ENCODE results near the gene ASB15. TPM values are rescaled to one million over a fixed set of nuclear protein-coding genes. Genes with fewer than 3 reads are reported as not detected.

The ASB15 gene
- total RNA-seq, 1 donor from 2014 or later: not detected

DNA sequence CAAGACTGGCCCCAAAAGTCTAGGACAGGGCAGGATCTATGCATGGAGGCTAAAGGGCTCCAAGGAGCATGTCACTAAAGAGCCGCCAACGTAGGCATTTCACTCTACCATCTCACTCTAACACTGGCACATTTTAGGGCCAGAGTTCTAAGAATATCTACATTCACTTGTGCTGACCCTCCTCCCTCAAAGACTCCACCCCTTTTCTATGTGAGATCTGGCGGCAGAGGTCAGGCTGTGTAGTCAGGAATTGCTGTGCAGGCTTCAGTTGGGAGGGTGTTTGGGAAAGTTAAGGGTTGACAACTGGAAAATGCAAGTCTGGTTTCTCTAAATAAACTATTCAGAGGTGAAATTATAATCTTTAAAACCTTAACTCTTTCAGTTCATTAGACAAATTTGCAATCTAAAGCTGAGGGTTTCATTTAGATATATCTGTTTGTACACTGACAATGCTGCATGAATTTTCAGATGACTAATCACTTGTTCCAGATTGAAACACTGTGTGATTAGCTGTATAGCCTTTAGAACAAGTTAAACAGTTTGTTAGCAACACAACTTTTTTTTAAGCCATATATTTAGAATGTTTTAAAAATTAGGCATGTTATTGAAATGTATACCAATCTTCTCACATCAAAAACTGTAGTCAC lies 72.3 kb downstream of the ASB15 start:
- DNase-seq: no peak
- peaks cover 1% of the 10 kb centered on the region for H3K9me3 Mint-ChIP-seq (ENCODE audit: unreplicated experiment)
- TF ChIP-seq, protein P1, sequence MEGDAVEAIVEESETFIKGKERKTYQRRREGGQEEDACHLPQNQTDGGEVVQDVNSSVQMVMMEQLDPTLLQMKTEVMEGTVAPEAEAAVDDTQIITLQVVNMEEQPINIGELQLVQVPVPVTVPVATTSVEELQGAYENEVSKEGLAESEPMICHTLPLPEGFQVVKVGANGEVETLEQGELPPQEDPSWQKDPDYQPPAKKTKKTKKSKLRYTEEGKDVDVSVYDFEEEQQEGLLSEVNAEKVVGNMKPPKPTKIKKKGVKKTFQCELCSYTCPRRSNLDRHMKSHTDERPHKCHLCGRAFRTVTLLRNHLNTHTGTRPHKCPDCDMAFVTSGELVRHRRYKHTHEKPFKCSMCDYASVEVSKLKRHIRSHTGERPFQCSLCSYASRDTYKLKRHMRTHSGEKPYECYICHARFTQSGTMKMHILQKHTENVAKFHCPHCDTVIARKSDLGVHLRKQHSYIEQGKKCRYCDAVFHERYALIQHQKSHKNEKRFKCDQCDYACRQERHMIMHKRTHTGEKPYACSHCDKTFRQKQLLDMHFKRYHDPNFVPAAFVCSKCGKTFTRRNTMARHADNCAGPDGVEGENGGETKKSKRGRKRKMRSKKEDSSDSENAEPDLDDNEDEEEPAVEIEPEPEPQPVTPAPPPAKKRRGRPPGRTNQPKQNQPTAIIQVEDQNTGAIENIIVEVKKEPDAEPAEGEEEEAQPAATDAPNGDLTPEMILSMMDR (IDR thresholded peaks at IDR 0.05; ENCODE audit: partially characterized antibody, unreplicated experiment): no peak
- no peaks in the 10 kb centered on the region for H3K4me1 Mint-ChIP-seq (ENCODE audit: low read depth, unreplicated experiment)
- no peak overlapping the region for H3K27ac Mint-ChIP-seq (ENCODE audit: unreplicated experiment)
- peaks cover 2% of the 10 kb centered on the region for H3K27me3 Mint-ChIP-seq (ENCODE audit: unreplicated experiment)
- no peak overlapping the region for H3K4me3 Mint-ChIP-seq (ENCODE audit: unreplicated experiment)
- H3K36me3 Mint-ChIP-seq (ENCODE audit: unreplicated experiment): no peaks in the 10 kb centered on the region

DNA sequence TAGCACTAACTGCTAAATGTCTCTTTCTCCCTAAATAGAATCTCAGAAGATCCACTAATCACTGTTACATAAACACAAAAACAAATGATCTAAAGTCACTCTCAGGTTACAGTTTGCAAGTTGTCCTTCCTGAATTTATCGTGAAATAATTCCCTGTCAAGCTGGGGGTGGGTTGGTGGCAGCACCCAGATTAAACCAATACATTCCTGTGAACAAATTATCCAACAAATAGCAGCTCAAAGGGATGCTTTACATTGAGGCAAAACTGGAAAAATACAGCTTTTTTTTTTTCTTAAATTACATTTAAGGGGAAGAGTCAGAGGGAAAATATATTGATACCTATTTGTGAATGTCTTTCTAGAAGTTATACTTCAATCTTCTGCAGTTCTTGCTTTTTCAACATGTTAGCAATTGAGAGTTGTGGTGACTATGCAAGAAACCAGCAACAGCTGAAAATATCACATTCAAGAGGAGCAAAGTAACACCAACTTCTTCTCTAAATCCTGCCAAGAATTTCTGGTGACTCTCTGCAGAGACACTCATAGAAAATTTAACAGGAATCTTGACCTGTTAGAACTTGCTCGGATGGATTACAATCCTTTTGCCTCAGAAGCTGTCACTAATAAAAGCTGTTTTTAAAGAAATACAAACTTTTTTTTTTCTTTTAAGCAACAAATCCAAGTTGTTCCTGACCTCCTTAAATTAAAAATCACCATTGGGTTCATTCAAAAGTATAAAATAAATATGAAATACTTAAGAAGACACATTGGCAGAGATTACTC lies 73.0 kb downstream of the ASB15 start:
- no peaks in the 10 kb centered on the region for H3K4me1 Mint-ChIP-seq (ENCODE audit: low read depth, unreplicated experiment)
- peaks cover 2% of the 10 kb centered on the region for H3K27me3 Mint-ChIP-seq (ENCODE audit: unreplicated experiment)
- H3K4me3 Mint-ChIP-seq (ENCODE audit: unreplicated experiment): no peak overlapping the region
- no peaks in the 10 kb centered on the region for H3K36me3 Mint-ChIP-seq (ENCODE audit: unreplicated experiment)
- DNase-seq: no peak
- H3K9me3 Mint-ChIP-seq (ENCODE audit: unreplicated experiment): no peaks in the 10 kb centered on the region
- H3K27ac Mint-ChIP-seq (ENCODE audit: unreplicated experiment): no peak overlapping the region
- TF ChIP-seq, protein P1 (IDR thresholded peaks at IDR 0.05; ENCODE audit: partially characterized antibody, unreplicated experiment): no peak

DNA sequence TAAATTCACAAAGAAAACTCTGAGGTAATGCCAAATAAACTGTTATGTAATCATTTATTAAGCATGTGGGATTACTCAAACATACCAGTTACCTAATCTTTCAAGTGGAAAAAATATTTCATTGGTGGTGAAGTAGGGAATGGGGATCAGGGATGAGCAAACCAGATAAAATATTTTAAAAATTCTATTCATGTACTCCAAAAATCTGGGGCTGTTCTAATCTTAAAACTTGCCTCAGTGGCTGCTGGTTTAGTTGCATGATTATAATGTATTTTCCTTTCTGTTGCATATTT lies 73.5 kb downstream of the ASB15 start:
- Mint-ChIP-seq H3K27ac (ENCODE audit: unreplicated experiment) (no peak overlapping the region), H3K27me3 (ENCODE audit: unreplicated experiment) (peaks cover 2% of the 10 kb centered on the region)

DNA sequence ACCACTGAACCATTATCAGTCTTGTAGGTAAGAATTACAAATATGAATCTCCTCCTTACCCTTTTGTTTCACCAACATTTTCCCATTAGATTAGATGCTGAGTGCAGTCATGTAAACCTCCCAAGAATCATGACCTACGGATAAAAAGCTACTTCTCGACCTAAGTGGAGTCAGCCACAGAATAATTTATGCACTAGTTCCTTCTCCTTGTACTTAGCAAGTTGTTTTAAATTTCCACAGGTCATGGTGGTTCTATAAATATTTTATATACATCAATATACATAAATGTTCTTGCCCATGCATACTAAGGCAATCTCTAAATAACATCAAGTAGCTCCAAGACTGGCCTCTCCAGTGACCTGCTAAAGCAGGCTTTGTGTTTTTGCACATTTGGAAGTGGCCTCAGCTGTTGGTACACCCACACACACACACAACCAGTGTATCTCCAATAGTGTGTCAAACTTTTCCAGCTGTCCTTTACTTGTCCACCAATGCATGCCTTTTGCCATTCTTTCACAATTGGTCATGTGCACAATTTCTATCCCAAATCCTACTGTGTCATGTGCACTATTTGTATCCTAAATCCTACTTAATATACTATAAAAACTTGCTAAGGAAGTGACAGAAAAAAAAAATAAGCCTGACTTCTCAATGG lies 75.6 kb downstream of the ASB15 start:
- H3K4me1 Mint-ChIP-seq (ENCODE audit: low read depth, unreplicated experiment): peaks cover 6% of the 10 kb centered on the region
- TF ChIP-seq, protein P1 (IDR thresholded peaks at IDR 0.05; ENCODE audit: partially characterized antibody, unreplicated experiment): no peak
- no peaks in the 10 kb centered on the region for H3K27me3 Mint-ChIP-seq (ENCODE audit: unreplicated experiment)
- no peaks in the 10 kb centered on the region for H3K9me3 Mint-ChIP-seq (ENCODE audit: unreplicated experiment)
- no peaks in the 10 kb centered on the region for H3K36me3 Mint-ChIP-seq (ENCODE audit: unreplicated experiment)
- no peak overlapping the region for H3K27ac Mint-ChIP-seq (ENCODE audit: unreplicated experiment)
- DNase-seq: no peak
- no peak overlapping the region for H3K4me3 Mint-ChIP-seq (ENCODE audit: unreplicated experiment)

More for the DNA sequence above, 73.5 kb downstream of the ASB15 start:
- H3K36me3 Mint-ChIP-seq (ENCODE audit: unreplicated experiment): no peaks in the 10 kb centered on the region
- no peaks in the 10 kb centered on the region for H3K9me3 Mint-ChIP-seq (ENCODE audit: unreplicated experiment)
- DNase-seq: no peak
- H3K4me1 Mint-ChIP-seq (ENCODE audit: low read depth, unreplicated experiment): no peaks in the 10 kb centered on the region
- H3K4me3 Mint-ChIP-seq (ENCODE audit: unreplicated experiment): no peak overlapping the region
- TF ChIP-seq, protein P1 (IDR thresholded peaks at IDR 0.05; ENCODE audit: partially characterized antibody, unreplicated experiment): no peak

DNA sequence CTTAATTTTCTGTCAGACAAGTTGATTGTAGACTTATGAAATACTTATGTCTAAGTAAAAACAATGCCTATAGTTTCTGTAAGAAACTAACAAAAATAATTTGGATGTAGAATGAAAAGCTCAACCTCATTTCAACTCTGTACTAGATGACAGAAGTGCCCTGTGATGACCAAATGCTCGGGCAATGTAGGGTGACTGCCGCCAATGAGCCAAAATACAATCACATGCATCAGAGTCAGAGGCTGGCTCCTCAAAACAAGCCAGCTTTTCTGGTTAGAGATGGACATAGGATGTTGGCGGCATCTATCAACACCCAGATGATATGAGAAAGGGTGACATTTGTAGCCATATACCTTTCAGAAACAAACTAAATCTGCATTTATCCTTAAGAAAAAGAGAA lies 78.0 kb downstream of the ASB15 start:
- H3K27ac Mint-ChIP-seq (ENCODE audit: unreplicated experiment): no peak overlapping the region
- no peaks in the 10 kb centered on the region for H3K9me3 Mint-ChIP-seq (ENCODE audit: unreplicated experiment)
- TF ChIP-seq, protein P1 (IDR thresholded peaks at IDR 0.05; ENCODE audit: partially characterized antibody, unreplicated experiment): no peak
- no peak for DNase-seq
- H3K36me3 Mint-ChIP-seq (ENCODE audit: unreplicated experiment): no peaks in the 10 kb centered on the region
- peaks cover 6% of the 10 kb centered on the region for H3K4me1 Mint-ChIP-seq (ENCODE audit: low read depth, unreplicated experiment)
- H3K4me3 Mint-ChIP-seq (ENCODE audit: unreplicated experiment): no peak overlapping the region
- no peaks in the 10 kb centered on the region for H3K27me3 Mint-ChIP-seq (ENCODE audit: unreplicated experiment)

Measured in glutamatergic neuron (in vitro differentiated cells).